SK-N-MC (cell line): ENCODE measurements around the gene SNRPA1.
"Not testable (repeated sequence)": the region's sequence is repeated elsewhere in the genome, so short reads cannot be mapped to it uniquely, and the experiment has no call there.

Experiments
- DNase-seq: peaks from one replicate; pipeline ENCODE4 v3.0.0-alpha.2; 2011; ENCODE audit warnings: low read depth, low spot score
- H3K27ac ChIP-seq: fragments of 200-600 bp; sonication (generic); 2 replicates; pipeline ENCODE4 v1.5.1; 2016; ENCODE audit warnings: mixed run types
- H3K36me3 ChIP-seq: fragments of 200-600 bp; sonication (generic); 2 replicates; pipeline ENCODE4 v1.6.1; 2017; ENCODE audit warnings: antibody characterized with exemption, low read length, mixed read lengths; ENCODE audit not compliant: insufficient read depth
- H3K4me3 ChIP-seq: fragments of 200-600 bp; sonication (generic); 2 replicates; pipeline ENCODE4 v1.5.1; 2016
- H3K9ac ChIP-seq: fragments of 200-600 bp; sonication (generic); 2 replicates; pipeline ENCODE4 v1.8.0; 2017; ENCODE audit warnings: mixed run types, mixed read lengths; ENCODE audit not compliant: insufficient read length
- H3K9me3 ChIP-seq: fragments of 200-600 bp; sonication (generic); 2 replicates; pipeline ENCODE4 v1.6.1; 2017; ENCODE audit warnings: low read depth, mild to moderate bottlenecking, antibody characterized with exemption, low read length, moderate library complexity, mixed read lengths
- EZH2 ChIP-seq: fragments of 200-600 bp; sonication (generic); IDR thresholded peaks from one replicate; pipeline ENCODE4 v1.6.1; 2017; ENCODE audit warnings: antibody characterized with exemption
- FOXP2 ChIP-seq: optimal IDR thresholded peaks from 2 replicates; pipeline ENCODE3; 2011; ENCODE audit warnings: mild to moderate bottlenecking, moderate library complexity; ENCODE audit not compliant: insufficient read depth; ENCODE audit errors: extremely low read length, control extremely low read depth
- POLR2AphosphoS5 ChIP-seq: IDR thresholded peaks from 2 replicates; pipeline ENCODE4 v1.6.1; 2012; ENCODE audit warnings: mild to moderate bottlenecking, low read depth, low read length, borderline replicate concordance

The SNRPA1 gene

GRCh38 chr15:101294731-101295606 is at the start of gene SNRPA1:
SNRPA1 (minus strand) TSS chr15:101295248; CDS start chr15:101295178, 70 bp downstream.
- no peaks in the 10 kb centered on the region for H3K9me3 ChIP-seq
- H3K36me3 ChIP-seq = peaks cover 25% of the 10 kb centered on the region
- H3K27ac ChIP-seq = peak within 1 kb of the TSS; percentile 91
- H3K9ac ChIP-seq = peak within 1 kb of the TSS; percentile 98
- H3K4me3 ChIP-seq = peak within 1 kb of the TSS; percentile 96
- TF ChIP-seq FOXP2 (no peak), EZH2 (no peak), POLR2AphosphoS5 (peak; percentile 92)
- peak; percentile 55 for DNase-seq

DNA sequence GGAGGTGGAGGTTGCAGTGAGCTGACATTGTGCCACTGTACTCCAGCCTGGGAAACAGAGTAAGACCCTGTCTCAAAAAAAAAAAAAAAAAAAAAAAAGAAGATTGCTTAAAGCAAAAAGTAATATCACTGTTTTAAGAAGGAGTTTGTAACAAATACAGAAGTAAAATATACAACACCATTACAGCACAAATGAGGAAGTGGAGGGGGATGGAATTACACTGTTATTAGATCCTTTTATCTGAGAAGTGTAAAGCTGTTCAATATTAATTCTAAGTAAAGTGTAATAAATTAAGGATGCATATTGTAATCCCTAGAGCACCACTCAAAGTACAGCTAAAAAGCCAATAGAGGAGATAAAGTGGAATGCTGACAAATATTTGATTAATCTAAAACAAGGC is 47.0 kb upstream of the SNRPA1 start:
- Histone ChIP-seq H3K36me3 (no peaks in the 10 kb centered on the region), H3K9me3 (no peaks in the 10 kb centered on the region), H3K27ac (no peak overlapping the region), H3K4me3 (no peak overlapping the region), H3K9ac (no peak overlapping the region)
- no peak for TF ChIP-seq POLR2AphosphoS5
- no peak for TF ChIP-seq EZH2
- TF ChIP-seq FOXP2 = no peak
- no peak for DNase-seq

DNA sequence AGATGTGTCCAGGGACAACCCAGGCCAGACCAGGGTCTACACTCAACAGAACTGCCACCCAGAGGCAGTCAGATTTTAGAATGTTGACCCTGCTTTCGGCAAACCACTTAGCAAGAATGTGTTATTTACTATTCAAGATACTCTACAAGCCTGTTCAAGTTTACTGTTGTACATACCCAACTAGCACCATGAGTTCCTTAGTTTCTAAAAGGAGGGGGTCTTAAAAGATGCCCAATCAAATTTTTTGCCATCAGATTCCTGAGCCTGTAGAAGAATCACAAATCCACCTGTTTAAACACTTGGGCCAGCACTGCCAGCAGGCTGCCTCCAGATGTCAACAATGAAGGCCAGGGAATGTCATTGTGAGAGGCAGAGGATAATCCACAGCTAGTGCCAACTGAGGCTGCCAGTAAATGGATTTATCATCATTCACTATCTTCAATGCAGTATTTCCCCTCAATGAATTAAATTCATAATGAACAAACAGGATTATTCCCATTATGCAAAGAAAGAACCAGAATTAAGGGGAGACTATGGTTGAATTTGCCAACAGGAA is 43.5 kb upstream of the SNRPA1 start:
- no peaks in the 10 kb centered on the region for H3K9me3 ChIP-seq
- DNase-seq = no peak
- no peak for TF ChIP-seq FOXP2
- TF ChIP-seq EZH2 = no peak
- TF ChIP-seq POLR2AphosphoS5 = no peak
- H3K27ac ChIP-seq = no peak overlapping the region
- H3K36me3 ChIP-seq = no peaks in the 10 kb centered on the region
- no peak overlapping the region for H3K9ac ChIP-seq
- H3K4me3 ChIP-seq = no peak overlapping the region

DNA sequence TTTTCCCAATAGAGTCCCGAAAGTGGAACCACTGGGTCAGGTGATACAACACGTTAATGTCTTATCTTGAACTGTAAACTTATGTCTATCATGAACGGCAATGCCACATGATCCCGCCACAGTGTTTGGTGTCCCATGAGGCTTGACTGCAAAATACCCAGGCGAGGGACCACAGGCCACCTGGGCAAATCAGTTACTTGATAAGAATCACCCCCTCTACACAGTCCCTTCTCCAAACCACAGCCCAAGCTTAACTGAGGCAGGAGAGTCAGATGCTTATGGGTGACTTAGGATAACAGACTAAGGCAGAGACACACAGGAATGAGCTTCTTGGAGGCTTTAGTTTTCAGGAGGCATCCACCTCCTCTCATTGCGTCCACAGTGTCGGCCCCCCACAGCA is 42.9 kb upstream of the SNRPA1 start:
- no peaks in the 10 kb centered on the region for H3K36me3 ChIP-seq
- H3K27ac ChIP-seq = no peak overlapping the region
- no peak overlapping the region for H3K9ac ChIP-seq
- DNase-seq = no peak
- H3K9me3 ChIP-seq = no peaks in the 10 kb centered on the region
- TF ChIP-seq EZH2 (no peak), FOXP2 (no peak), POLR2AphosphoS5 (no peak)
- H3K4me3 ChIP-seq = no peak overlapping the region

DNA sequence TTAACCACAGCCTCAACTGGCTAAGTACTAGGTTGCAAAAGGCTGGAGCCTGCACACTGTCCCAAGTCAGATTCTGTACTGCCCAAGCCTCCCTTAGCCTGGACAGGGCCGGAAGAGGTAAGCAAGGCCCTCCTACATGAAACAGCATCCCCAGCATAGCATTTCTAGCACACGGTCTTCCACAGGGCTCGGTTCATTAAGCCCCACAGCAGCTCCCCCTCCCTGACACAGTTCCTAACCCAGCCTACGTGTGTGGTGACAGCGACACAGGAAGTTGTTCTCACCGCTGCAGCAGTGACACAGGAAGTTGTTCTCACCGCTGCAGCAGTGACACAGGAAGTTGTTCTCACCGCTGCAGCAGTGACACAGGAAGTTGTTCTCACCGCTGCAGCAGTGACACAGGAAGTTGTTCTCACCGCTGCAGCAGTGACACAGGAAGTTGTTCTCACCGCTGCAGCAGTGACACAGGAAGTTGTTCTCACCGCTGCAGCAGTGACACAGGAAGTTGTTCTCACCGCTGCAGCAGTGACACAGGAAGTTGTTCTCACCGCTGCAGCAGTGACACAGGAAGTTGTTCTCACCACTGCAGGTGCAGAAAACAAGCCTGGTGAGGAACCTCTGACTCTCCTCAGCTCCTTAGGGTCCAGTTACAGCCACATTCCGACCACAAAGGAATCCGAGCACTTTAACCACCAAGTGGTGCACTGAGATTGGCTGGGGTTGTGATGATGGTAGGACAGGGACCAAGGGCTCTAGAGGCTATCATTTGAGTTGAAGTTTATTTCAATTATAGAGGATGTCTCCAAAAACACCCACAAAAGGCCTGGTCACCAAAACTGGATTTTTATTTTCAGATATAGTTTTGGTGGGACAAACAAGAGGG is 39.1 kb upstream of the SNRPA1 start:
- DNase-seq, H3K27ac ChIP-seq, H3K36me3 ChIP-seq, H3K9me3 ChIP-seq, H3K9ac ChIP-seq: not testable (repeated sequence)
- H3K4me3 ChIP-seq = 0 out of 2 replicates have a peak overlapping the region, but pooled peaks have one; percentile 5

GRCh38 chr15:101332061-101332467 is 37.0 kb upstream of the SNRPA1 start:
- Histone ChIP-seq H3K27ac (no peak overlapping the region), H3K9ac (no peak overlapping the region), H3K4me3 (no peak overlapping the region), H3K9me3 (no peaks in the 10 kb centered on the region), H3K36me3 (no peaks in the 10 kb centered on the region)
- TF ChIP-seq EZH2 (no peak), POLR2AphosphoS5 (no peak), FOXP2 (no peak)
- no peak for DNase-seq

- Histone ChIP-seq H3K9me3 (no peaks in the 10 kb centered on the region), H3K27ac (no peak overlapping the region), H3K4me3 (no peak overlapping the region), H3K36me3 (no peaks in the 10 kb centered on the region), H3K9ac (no peak overlapping the region)
- no peak for DNase-seq
- TF ChIP-seq POLR2AphosphoS5 = no peak
- no peak for TF ChIP-seq FOXP2
- no peak for TF ChIP-seq EZH2
Measured at GRCh38 chr15:101329867-101330380, 34.9 kb upstream of the SNRPA1 start.

- H3K4me3 ChIP-seq = no peak overlapping the region
- no peaks in the 10 kb centered on the region for H3K9me3 ChIP-seq
- no peaks in the 10 kb centered on the region for H3K36me3 ChIP-seq
- no peak overlapping the region for H3K27ac ChIP-seq
- no peak for DNase-seq
- TF ChIP-seq EZH2 = no peak
- TF ChIP-seq POLR2AphosphoS5 = no peak
- no peak for TF ChIP-seq FOXP2
- no peak overlapping the region for H3K9ac ChIP-seq
Measured at GRCh38 chr15:101329309-101329863, 34.3 kb upstream of the SNRPA1 start.
